ENCODE results near the gene MYO15A. TPM values are rescaled to one million over a fixed set of nuclear protein-coding genes. Genes with fewer than 3 reads are reported as not detected.

MYO15A gene
- total RNA-seq, 1 experiment from 2014 or later, result 0.36 TPM

DNA sequence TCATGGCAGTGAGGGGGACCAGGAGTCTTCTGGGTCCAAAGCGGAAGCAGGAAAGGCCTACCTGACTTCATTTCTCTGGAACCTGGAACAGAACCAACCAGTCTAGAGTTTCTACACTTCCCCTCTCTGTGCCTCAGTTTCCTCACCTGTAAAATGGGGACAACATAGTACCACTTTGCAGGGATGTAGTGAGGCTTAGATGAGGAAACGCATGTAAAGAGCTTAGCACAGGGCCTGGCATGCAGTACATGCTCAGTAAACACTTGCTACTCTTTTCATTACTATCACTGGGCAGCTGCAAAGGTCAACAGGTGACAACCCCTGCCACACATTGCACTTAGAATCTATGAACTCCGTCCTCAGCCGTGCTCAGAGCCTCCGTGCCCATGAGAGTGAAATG, 24.2 kb downstream of the MYO15A start:
- BruUV-seq (replicated peaks), result no TSS peak
- Histone ChIP-seq H3K27me3 (ENCODE audit: control insufficient read depth, insufficient read depth, low read length) (no peaks in the 10 kb centered on the region), H3K4me3 (ENCODE audit: low read depth in 2 of 2, low read length in 2 of 2) (no peak overlapping the region), H3K36me3 (ENCODE audit: control insufficient read depth, insufficient read depth, low read length) (no peaks in the 10 kb centered on the region), H3K9me3 (ENCODE audit: control insufficient read depth, insufficient read depth, low read depth, low read length) (no peaks in the 10 kb centered on the region), H3K27ac (ENCODE audit: low read length) (no peak overlapping the region), H3K4me1 (ENCODE audit: control insufficient read depth, insufficient read depth, low read length) (no peaks in the 10 kb centered on the region)
- no peak for ATAC-seq
- POLR2A ChIA-PET, result interaction anchor here (0.5 kb wide), 1 partner anchor 110 kb away, joined by 4 read pairs; no protein-coding TSS in a partner anchor
- no peak for DNase-seq (ENCODE audit: low read depth, low spot score)
- intact Hi-C loops (cut with micrococcal nuclease; ENCODE audit: unreplicated experiment), result no loop called here
- CTCF ChIA-PET, result no interaction called here
- TF ChIP-seq, protein P1, sequence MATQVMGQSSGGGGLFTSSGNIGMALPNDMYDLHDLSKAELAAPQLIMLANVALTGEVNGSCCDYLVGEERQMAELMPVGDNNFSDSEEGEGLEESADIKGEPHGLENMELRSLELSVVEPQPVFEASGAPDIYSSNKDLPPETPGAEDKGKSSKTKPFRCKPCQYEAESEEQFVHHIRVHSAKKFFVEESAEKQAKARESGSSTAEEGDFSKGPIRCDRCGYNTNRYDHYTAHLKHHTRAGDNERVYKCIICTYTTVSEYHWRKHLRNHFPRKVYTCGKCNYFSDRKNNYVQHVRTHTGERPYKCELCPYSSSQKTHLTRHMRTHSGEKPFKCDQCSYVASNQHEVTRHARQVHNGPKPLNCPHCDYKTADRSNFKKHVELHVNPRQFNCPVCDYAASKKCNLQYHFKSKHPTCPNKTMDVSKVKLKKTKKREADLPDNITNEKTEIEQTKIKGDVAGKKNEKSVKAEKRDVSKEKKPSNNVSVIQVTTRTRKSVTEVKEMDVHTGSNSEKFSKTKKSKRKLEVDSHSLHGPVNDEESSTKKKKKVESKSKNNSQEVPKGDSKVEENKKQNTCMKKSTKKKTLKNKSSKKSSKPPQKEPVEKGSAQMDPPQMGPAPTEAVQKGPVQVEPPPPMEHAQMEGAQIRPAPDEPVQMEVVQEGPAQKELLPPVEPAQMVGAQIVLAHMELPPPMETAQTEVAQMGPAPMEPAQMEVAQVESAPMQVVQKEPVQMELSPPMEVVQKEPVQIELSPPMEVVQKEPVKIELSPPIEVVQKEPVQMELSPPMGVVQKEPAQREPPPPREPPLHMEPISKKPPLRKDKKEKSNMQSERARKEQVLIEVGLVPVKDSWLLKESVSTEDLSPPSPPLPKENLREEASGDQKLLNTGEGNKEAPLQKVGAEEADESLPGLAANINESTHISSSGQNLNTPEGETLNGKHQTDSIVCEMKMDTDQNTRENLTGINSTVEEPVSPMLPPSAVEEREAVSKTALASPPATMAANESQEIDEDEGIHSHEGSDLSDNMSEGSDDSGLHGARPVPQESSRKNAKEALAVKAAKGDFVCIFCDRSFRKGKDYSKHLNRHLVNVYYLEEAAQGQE (IDR thresholded peaks at IDR 0.05; ENCODE audit: insufficient read depth in 1 of 2, low read depth in 2 of 2, low read length in 1 of 2), result no peak
- no peak for TF ChIP-seq POLR2AphosphoS5 (IDR thresholded peaks at IDR 0.05; ENCODE audit: low read depth, low read length)
- TF ChIP-seq, protein P2, sequence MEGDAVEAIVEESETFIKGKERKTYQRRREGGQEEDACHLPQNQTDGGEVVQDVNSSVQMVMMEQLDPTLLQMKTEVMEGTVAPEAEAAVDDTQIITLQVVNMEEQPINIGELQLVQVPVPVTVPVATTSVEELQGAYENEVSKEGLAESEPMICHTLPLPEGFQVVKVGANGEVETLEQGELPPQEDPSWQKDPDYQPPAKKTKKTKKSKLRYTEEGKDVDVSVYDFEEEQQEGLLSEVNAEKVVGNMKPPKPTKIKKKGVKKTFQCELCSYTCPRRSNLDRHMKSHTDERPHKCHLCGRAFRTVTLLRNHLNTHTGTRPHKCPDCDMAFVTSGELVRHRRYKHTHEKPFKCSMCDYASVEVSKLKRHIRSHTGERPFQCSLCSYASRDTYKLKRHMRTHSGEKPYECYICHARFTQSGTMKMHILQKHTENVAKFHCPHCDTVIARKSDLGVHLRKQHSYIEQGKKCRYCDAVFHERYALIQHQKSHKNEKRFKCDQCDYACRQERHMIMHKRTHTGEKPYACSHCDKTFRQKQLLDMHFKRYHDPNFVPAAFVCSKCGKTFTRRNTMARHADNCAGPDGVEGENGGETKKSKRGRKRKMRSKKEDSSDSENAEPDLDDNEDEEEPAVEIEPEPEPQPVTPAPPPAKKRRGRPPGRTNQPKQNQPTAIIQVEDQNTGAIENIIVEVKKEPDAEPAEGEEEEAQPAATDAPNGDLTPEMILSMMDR (IDR thresholded peaks at IDR 0.05), result no peak
- no peak for TF ChIP-seq TCF7L2 (IDR thresholded peaks at IDR 0.05; ENCODE audit: low read depth, low read length)
- no peak for TF ChIP-seq SIN3A (IDR thresholded peaks at IDR 0.05; ENCODE audit: borderline replicate concordance, insufficient read depth, low read depth, low read length)
- in situ Hi-C loops (cut with HindIII; ENCODE audit: low pct_unique_long_range_greater_than_20kb, low sequenced_read_pairs), result no loop called here

DNA sequence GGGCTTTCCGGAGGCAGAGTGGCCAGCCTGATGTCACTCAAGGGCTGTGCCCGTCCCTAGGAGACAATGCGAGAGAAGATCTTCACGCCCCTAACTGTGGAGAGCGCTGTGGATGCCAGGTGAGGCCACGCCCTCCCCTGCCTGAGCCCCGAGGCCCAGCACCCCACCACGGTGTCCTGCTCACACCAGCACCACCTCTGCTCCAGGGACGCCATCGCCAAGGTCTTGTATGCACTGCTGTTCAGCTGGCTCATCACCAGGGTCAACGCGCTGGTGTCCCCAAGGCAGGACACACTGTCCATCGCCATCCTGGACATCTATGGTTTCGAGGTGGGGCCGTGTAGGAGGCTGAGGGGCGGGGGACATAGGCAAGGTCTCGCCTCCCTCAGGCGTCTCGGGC, 27.8 kb downstream of the MYO15A start:
- no peaks in the 10 kb centered on the region for H3K4me1 ChIP-seq (ENCODE audit: control insufficient read depth, insufficient read depth, low read length)
- ChIA-PET CTCF (no interaction called here), POLR2A (no interaction called here)
- intact Hi-C loops (cut with micrococcal nuclease; ENCODE audit: unreplicated experiment), result no loop called here
- no peak for TF ChIP-seq POLR2AphosphoS5 (IDR thresholded peaks at IDR 0.05; ENCODE audit: low read depth, low read length)
- TF ChIP-seq TCF7L2 (IDR thresholded peaks at IDR 0.05; ENCODE audit: low read depth, low read length), result no peak
- TF ChIP-seq SIN3A (IDR thresholded peaks at IDR 0.05; ENCODE audit: borderline replicate concordance, insufficient read depth, low read depth, low read length), result no peak
- TF ChIP-seq, protein P2 (IDR thresholded peaks at IDR 0.05), result no peak
- TF ChIP-seq, protein P1 (IDR thresholded peaks at IDR 0.05; ENCODE audit: insufficient read depth in 1 of 2, low read depth in 2 of 2, low read length in 1 of 2), result no peak
- no peak overlapping the region for H3K4me3 ChIP-seq (ENCODE audit: low read depth in 2 of 2, low read length in 2 of 2)
- H3K9me3 ChIP-seq (ENCODE audit: control insufficient read depth, insufficient read depth, low read depth, low read length), result no peaks in the 10 kb centered on the region
- no peak for DNase-seq (ENCODE audit: low read depth, low spot score)
- no peak for ATAC-seq
- BruUV-seq (replicated peaks), result no TSS peak
- H3K27ac ChIP-seq (ENCODE audit: low read length), result no peak overlapping the region
- in situ Hi-C loops (cut with HindIII; ENCODE audit: low pct_unique_long_range_greater_than_20kb, low sequenced_read_pairs), result no loop called here
- H3K27me3 ChIP-seq (ENCODE audit: control insufficient read depth, insufficient read depth, low read length), result no peaks in the 10 kb centered on the region
- H3K36me3 ChIP-seq (ENCODE audit: control insufficient read depth, insufficient read depth, low read length), result no peaks in the 10 kb centered on the region

All from Panc1 (cell line).